ENCODE data around the gene STAT6.

STAT6 gene

DNA sequence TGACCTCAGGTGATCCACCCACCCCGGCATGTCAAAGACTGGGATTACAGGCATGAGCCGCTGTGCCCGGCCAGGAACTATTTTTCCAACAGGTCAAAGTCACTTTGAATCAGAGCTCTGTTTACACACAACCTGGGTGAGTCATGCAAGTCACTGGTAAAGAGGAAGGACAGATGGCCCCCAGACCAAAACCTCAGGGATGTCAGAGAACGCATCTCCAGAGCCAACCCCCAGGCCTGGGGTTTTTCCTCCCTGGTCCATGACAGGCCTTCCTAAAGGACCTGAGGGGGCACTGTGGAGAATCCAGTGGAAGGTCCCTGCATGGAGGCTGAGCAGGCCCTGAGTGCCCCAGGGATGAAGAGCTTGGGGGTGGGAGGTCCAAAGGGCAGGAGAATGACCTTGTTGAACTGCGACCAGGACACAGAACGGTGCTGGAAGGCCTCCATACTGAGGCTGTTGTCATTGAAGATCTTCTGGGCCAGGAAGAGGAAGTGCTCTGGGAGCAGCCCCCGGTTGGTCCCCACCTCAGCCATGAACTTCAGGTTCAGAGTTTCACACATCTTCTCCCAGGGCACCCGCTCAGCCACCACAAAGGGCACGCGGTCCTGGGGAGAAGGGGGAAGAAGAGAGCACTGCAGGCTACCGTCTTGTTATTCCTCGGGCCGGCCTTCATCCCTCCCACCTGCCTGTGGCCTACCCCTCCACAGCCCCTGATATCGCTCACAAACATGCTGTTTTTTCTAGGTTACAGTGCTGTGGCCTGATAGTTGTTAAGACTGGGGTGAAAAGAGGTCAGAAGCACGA is 9.1 kb downstream of the STAT6 start:
- no peak overlapping the region for H3K27ac Mint-ChIP-seq
- TF ChIP-seq, protein P1, sequence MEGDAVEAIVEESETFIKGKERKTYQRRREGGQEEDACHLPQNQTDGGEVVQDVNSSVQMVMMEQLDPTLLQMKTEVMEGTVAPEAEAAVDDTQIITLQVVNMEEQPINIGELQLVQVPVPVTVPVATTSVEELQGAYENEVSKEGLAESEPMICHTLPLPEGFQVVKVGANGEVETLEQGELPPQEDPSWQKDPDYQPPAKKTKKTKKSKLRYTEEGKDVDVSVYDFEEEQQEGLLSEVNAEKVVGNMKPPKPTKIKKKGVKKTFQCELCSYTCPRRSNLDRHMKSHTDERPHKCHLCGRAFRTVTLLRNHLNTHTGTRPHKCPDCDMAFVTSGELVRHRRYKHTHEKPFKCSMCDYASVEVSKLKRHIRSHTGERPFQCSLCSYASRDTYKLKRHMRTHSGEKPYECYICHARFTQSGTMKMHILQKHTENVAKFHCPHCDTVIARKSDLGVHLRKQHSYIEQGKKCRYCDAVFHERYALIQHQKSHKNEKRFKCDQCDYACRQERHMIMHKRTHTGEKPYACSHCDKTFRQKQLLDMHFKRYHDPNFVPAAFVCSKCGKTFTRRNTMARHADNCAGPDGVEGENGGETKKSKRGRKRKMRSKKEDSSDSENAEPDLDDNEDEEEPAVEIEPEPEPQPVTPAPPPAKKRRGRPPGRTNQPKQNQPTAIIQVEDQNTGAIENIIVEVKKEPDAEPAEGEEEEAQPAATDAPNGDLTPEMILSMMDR (IDR thresholded peaks at IDR 0.05; ENCODE audit: unreplicated experiment in 3 of 3) = no peak
- H3K27me3 Mint-ChIP-seq (ENCODE audit: low read depth) = no peaks in the 10 kb centered on the region
- peaks cover 59% of the 10 kb centered on the region for H3K36me3 Mint-ChIP-seq (ENCODE audit: low read depth)
- H3K4me1 Mint-ChIP-seq = peaks cover 31% of the 10 kb centered on the region
- H3K4me3 Mint-ChIP-seq = no peak overlapping the region
- H3K9me3 Mint-ChIP-seq = no peaks in the 10 kb centered on the region

- Mint-ChIP-seq H3K9me3 (no peaks in the 10 kb centered on the region), H3K4me3 (no peak overlapping the region), H3K4me1 (peaks cover 38% of the 10 kb centered on the region), H3K27ac (no peak overlapping the region), H3K27me3 (ENCODE audit: low read depth) (no peaks in the 10 kb centered on the region), H3K36me3 (ENCODE audit: low read depth) (peaks cover 69% of the 10 kb centered on the region)
- TF ChIP-seq, protein P1 (IDR thresholded peaks at IDR 0.05; ENCODE audit: unreplicated experiment in 3 of 3) = no peak
These were observed 11.4 kb downstream of the STAT6 start for GRCh38 chr12:57099766-57100165.

DNA sequence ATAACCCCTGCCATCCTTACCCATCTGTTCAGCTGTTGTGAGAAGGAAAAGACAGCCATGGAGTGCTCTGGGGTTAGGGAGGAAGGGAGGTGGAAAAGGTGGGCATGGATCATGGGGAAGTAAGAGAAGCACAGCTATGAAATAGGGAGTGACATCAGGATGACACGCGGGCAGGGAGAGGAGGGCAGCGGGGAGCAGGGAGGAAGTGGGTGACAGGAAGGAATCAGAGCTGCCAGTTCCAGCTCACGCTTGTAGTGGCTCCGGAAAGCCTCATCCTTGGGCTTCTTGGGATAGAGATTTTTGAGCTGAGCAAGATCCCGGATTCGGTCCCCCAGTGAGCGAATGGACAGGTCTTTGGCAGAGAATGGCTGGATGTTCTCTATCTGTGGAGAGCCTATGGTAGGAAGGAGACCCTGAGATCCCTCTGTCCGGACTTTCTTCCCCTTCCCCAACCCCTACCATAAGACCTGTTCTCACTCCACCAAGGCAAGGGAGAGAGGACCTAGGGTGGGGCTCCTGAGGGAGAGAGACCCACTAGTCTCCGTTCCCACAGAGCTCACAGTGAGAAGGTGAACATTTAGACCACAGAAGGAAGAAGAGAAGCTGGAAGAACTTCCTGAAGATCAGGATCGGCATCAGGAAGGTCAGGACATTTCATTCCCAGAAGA is 12.0 kb downstream of the STAT6 start:
- Mint-ChIP-seq H3K9me3 (no peaks in the 10 kb centered on the region), H3K4me3 (no peak overlapping the region), H3K36me3 (ENCODE audit: low read depth) (peaks cover 66% of the 10 kb centered on the region), H3K27ac (peak overlapping the region; percentile 5 to 55 (median 46)), H3K27me3 (ENCODE audit: low read depth) (no peaks in the 10 kb centered on the region), H3K4me1 (peaks cover 43% of the 10 kb centered on the region)
- TF ChIP-seq, protein P1 (IDR thresholded peaks at IDR 0.05; ENCODE audit: unreplicated experiment in 3 of 3) = no peak

- peak overlapping the region in 1 of 3 experiments; percentile 46 for H3K27ac Mint-ChIP-seq
- H3K4me1 Mint-ChIP-seq = peaks cover 49% of the 10 kb centered on the region
- H3K36me3 Mint-ChIP-seq (ENCODE audit: low read depth) = peaks cover 69% of the 10 kb centered on the region
- TF ChIP-seq, protein P1 (IDR thresholded peaks at IDR 0.05; ENCODE audit: unreplicated experiment in 3 of 3) = no peak
- no peaks in the 10 kb centered on the region for H3K27me3 Mint-ChIP-seq (ENCODE audit: low read depth)
- no peaks in the 10 kb centered on the region for H3K9me3 Mint-ChIP-seq
- H3K4me3 Mint-ChIP-seq = no peak overlapping the region
These were observed 12.6 kb downstream of the STAT6 start for GRCh38 chr12:57098546-57098945.

DNA sequence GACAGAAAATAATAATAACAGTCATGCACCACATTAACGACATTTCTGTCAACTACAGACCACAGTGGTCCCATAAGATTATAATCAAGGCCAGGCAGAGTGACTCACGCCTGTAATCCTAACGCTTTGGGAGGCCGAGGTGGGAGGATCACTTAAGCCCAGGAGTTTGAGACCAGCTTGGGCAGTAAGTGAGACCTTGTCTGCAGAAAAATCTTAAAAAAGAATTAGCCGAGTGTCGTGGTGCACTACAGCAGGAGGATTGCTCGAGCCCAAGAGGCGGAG is 13.7 kb downstream of the STAT6 start:
- Mint-ChIP-seq H3K9me3 (no peaks in the 10 kb centered on the region), H3K36me3 (ENCODE audit: low read depth) (peaks cover 75% of the 10 kb centered on the region), H3K27me3 (ENCODE audit: low read depth) (no peaks in the 10 kb centered on the region), H3K27ac (peak overlapping the region in 2 of 3 experiments; percentile 30 to 92), H3K4me1 (peaks cover 56% of the 10 kb centered on the region), H3K4me3 (no peak overlapping the region)
- TF ChIP-seq, protein P1 (IDR thresholded peaks at IDR 0.05; ENCODE audit: unreplicated experiment in 3 of 3) = no peak
